GM18499 (cell line): ENCODE results near the gene TM9SF1.
A peak's percentile ranks its signal among the peaks of the same experiment; 100 is the strongest.

Source experiments
- ATAC-seq: cut with Tn5 transposase; IDR thresholded peaks from one replicate; pipeline ENCODE4 v1.9.1; 2021; ENCODE audit warnings: moderate number of reproducible peaks; ENCODE audit not compliant: insufficient read depth, unreplicated experiment

Gene TM9SF1, protein sequence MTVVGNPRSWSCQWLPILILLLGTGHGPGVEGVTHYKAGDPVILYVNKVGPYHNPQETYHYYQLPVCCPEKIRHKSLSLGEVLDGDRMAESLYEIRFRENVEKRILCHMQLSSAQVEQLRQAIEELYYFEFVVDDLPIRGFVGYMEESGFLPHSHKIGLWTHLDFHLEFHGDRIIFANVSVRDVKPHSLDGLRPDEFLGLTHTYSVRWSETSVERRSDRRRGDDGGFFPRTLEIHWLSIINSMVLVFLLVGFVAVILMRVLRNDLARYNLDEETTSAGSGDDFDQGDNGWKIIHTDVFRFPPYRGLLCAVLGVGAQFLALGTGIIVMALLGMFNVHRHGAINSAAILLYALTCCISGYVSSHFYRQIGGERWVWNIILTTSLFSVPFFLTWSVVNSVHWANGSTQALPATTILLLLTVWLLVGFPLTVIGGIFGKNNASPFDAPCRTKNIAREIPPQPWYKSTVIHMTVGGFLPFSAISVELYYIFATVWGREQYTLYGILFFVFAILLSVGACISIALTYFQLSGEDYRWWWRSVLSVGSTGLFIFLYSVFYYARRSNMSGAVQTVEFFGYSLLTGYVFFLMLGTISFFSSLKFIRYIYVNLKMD

DNA sequence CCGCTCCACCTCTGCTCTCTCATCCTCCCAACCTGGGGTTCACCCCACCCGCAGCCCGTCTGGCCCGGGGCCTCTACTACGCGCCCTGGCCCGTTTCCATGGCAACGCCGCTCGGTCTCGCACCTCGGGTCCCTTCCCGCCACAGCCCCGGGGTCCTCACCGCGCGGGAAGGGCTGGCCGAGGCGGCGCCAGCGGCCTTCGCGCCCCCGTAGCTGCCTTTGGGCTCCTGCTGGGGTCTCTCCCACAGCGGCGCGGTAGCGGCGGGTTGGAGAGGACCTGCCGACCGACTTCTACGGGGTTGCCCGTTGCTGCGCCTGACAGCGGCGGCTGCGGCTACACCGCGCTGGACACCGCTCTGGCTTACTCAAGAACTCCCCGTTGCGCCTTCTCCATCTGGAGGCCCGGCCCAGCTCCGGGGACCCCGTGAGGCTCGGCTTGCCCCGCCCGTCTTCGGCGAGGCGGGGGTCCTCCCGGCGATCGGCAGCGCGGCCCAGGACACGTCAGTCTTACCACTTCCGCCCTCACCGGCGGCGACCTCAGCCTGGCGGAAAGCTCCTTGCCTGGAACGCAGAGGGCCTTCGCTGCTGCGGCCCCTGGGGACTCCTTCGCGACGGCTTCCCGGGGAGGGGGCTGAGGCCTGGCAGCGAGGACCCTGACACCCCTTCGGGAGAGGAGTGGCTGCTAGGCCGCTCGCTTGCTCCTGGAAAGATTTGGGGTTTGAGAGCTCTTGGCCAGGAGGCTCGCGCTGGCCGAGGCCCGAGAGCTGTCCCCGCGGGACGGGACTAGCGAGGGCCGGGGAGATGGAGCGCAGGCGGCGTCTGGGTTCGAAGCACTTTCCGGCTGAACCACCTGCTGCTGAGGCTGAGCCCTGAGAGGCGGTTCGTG is at the start of gene TM9SF1:
Gene TM9SF1 (minus strand): TSS at position 256 of the 885 bp plus-strand sequence. CDS start 422 bp downstream, outside the sequence.
- ATAC-seq: peak; percentile 73

DNA sequence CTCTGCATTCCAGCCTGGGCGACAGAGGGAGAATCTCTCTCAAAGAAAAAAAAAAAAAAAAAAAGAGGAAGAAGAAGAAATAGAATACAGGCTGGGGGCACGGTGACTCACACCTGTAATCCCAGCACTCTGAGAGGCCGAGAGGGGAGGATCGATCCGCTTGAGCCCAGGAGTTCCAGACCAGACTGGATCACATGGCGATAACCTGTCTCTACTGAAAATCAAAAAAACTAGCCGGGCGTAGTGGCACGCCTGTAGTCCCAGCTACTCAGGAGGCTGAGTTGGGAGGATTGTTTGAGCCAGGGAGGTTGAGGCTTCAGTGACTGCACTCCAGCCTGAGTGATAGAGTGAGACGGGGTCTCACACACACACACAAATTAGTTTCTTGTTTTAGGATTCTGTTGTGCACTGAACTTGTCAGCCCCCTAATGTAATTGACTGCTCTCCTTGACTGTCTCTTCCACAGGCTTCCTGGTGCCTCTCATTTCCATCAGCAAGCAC is 48.1 kb upstream of the TM9SF1 start:
- ATAC-seq: no peak

DNA sequence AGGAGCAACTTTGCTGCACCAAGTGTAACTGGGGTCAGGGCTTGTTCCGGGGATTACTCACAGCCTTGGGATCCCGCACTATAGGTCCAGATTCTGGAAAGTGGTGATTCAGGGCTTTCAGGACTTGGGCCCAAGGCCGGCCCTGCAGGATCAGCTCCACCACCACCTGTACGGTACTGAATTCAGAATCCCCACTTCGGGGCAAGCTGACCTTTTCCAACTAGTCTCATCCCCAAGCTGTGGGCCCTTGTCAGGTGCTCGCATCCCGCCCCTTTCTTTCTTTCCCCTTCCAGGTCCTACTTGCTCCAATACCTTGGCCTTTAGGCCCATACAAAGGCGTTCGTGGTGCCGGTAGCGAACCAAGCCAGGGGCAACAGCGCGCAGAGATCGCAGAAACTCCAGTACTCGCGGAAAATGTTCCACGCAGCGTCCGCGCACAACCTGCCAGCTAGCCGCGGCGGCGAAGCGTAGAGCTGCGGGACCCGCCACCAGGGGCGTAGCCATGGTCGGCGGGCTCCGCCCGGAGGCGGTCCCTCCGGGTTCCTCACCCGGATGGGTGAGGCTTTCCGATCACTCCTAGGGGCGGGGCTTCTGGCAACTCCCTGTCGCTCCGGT is 46.7 kb upstream of the TM9SF1 start:
- peak; percentile 36 for ATAC-seq

DNA sequence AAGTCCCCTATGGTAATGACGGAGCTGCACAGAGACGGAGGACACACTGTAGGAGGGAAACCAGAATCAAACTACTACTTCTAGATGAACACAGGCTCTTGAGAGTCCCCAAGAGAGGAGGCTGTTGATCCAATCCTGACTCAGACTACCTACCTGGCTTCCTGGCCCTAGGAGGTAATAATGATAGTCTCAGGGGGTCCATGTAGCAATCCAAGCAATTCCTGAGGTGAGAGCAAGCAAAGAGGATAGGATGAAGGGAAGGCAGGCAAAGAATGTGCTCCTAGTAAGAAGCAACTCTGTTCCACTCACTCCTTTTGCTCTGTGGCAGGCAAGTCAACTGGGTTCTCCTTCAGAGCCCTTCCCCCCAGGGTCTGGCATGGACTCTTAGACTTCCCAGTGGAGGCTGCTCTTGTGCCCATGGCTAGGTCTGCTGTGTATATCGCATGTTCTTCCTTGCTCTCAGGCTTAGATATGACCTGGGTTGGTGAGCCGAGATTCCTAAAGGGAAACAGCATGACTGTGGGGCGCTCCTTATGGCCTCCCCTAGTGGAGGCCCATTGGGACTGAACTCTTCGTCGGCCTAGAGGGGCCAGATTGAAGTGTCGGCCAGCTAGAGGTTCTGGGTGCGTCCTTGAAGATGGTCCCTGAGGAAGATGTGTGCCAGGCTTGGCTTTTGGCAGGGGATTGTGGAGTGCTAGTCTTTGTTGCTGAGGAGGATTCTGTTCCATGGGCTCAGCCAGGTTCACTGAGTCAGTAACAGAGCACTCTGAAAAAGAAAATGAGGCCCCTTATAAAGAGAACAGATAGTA is 45.1 kb upstream of the TM9SF1 start:
- no peak for ATAC-seq

- no peak for ATAC-seq
Observed at GRCh38 chr14:24238527-24239037, 43.3 kb upstream of the TM9SF1 start.

- ATAC-seq: no peak
Observed at GRCh38 chr14:24238123-24238522, 42.9 kb upstream of the TM9SF1 start.

- no peak for ATAC-seq
Observed at GRCh38 chr14:24237463-24237955, 42.3 kb upstream of the TM9SF1 start.

GRCh38 chr14:24236689-24237462 is 41.6 kb upstream of the TM9SF1 start:
- no peak for ATAC-seq

GRCh38 chr14:24235804-24236688 is 40.8 kb upstream of the TM9SF1 start:
- no peak for ATAC-seq

DNA sequence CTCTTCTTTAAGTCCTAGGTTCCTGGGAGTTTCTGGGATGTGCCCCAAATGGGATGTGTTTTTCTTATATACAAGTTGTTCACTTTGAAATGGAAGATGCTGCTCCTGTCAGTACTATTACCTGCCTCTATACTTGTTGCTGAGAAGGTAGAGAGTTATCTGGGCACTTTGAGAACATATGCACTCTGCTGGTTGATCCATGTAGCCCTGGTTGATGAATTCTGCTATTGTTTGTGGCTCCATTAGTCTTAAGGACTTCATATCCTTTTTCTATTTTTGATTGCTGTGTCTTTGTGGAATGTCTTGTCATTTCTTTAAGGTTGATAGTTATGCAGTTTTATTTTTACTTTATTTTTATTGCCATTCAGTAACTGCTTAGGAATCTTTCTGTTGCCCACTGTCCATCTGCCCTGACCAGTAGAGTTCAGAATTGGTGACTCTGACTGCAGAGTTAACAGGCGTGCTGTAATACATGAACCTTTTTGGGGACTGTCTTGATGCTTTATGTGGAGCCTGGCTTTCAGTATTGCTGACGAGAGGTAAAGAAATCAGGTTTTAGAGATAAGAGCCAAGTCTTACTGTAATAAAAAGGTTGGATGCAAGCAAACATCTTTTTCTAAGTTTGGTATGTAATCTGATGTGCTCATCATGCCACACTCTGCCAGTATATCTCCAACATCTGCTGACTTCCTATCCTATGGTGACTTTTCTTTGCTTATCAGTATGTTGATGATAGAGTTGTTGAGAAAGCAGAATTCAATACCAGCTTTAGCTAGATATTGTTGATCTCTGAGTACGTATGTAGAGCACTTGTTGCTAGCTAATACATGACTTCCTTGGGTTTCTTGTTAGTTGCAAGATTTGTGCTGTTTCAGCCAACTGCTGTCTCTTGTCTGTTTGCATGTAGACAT is 39.1 kb upstream of the TM9SF1 start:
- no peak for ATAC-seq

DNA sequence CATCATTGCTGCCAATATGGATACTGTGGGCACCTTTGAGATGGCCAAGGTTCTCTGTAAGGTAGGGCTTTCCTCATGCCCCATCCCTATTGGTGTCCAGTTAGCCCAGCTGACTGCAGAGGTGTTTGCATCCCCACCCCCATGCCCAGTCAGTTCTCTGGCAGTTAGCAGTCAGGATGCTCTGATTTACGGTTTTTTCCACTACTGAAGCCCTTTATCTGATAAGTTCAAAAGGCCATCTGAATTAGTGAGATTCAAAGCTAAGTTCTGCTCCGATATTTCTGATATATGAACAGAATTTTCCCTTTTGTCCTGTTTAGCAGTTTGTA is 38.3 kb upstream of the TM9SF1 start:
- ATAC-seq: no peak

DNA sequence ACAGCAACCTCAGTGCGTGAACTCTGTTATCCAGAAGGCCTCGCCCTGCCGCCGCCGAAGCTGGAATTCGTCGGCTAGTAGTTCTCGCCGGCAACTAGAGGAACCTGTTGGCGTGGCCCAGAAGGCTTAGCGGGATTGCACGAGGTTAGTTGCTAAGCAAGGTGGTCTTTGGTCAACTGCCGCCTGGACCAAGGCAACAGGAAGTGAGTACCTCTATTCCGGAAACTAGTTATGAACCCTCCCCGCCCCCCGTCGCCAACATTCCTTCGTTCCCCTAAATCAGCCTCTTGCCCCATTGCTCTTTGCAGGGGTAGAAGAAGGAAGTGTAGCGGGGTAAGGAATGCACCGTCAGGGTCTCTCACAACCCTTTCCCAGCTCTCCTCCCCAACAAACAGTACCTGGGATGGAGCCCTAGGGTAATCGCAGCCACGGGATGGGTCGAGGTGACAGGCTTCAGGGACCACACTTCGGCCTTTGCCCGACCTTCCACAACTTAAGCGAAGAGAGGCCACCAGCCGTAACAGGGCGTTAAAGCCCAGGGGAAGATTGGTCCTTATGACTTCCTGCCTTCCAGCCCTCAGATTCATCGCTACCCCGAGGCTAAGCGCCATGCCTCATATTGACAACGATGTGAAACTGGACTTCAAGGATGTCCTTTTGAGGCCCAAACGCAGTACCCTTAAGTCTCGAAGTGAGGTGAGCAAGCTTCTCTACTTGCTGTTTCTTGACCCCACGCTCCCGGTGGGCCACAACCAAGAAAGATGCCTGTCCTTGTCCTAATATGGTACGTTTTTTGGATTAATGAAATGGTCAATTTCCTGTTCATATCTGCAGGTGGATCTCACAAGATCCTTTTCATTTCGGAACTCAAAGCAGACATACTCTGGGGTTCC is 37.6 kb upstream of the TM9SF1 start, which contains the start of gene GMPR2:
Gene GMPR2 (plus strand): TSS at position 285 of the 893 bp plus-strand sequence. CDS start 325 bp downstream, at position 610.
- peak; percentile 17 for ATAC-seq

GRCh38 chr14:24232121-24232644 is 36.9 kb upstream of the TM9SF1 start, which contains the start of gene NEDD8:
TSS of gene NEDD8 (minus strand) at chr14:24232367. CDS start at chr14:24232267, 100 bp downstream.
- ATAC-seq: peak; percentile 54

- ATAC-seq: no peak
Observed at GRCh38 chr14:24231263-24232120, 36.3 kb upstream of the TM9SF1 start.
